Karpas-422 (cell line): ENCODE results near the gene PTPRD. TPM values are rescaled to one million over a fixed set of nuclear protein-coding genes. Genes with fewer than 3 reads are reported as not detected.
"Not testable (repeated sequence)": the region's sequence is repeated elsewhere in the genome, so short reads cannot be mapped to it uniquely, and the experiment has no call there.

Experiments
- DNase-seq: peaks from one replicate; pipeline ENCODE4 v3.0.0-alpha.2; 2015
- H2AFZ ChIP-seq: fragments of 200-600 bp; sonication (generic); 2 replicates; pipeline ENCODE4 v1.6.1; 2014; ENCODE audit warnings: antibody characterized with exemption, low read length, mixed read lengths
- H3K27ac ChIP-seq: fragments of 200-600 bp; sonication (generic); 2 replicates; pipeline ENCODE4 v1.5.1; 2014; ENCODE audit warnings: mild to moderate bottlenecking, low read length, moderate library complexity
- H3K27me3 ChIP-seq: fragments of 200-600 bp; sonication (generic); 2 replicates; pipeline ENCODE4 v1.6.1; 2014; ENCODE audit warnings: low read length, mixed read lengths
- H3K36me3 ChIP-seq: fragments of 200-600 bp; sonication (generic); 2 replicates; pipeline ENCODE4 v1.6.1; 2014; ENCODE audit warnings: low read length, mixed read lengths; ENCODE audit not compliant: insufficient read depth
- H3K4me1 ChIP-seq: fragments of 200-600 bp; sonication (generic); 2 replicates; pipeline ENCODE4 v1.6.1; 2014; ENCODE audit warnings: mild to moderate bottlenecking, low read length, mixed read lengths
- H3K4me2 ChIP-seq: fragments of 200-600 bp; sonication (generic); 2 replicates; pipeline ENCODE4 v1.6.1; 2014; ENCODE audit warnings: low read length, low read depth, mild to moderate bottlenecking; ENCODE audit not compliant: poor library complexity, severe bottlenecking
- H3K4me3 ChIP-seq: fragments of 200-600 bp; sonication (generic); 2 replicates; pipeline ENCODE4 v1.5.1; 2014; ENCODE audit warnings: mild to moderate bottlenecking, antibody characterized with exemption, low read length, mixed read lengths
- H3K79me2 ChIP-seq: fragments of 200-600 bp; sonication (generic); 2 replicates; pipeline ENCODE4 v1.6.1; 2014; ENCODE audit warnings: mild to moderate bottlenecking, low read length, mixed read lengths
- H3K9ac ChIP-seq: fragments of 200-600 bp; sonication (generic); 2 replicates; pipeline ENCODE4 v1.6.0; 2014; ENCODE audit warnings: low read length
- H3K9me2 ChIP-seq: fragments of 200-600 bp; sonication (generic), shearing (Covaris generic); replicated peaks from 2 replicates; pipeline ENCODE4 v1.6.0; 2014; ENCODE audit warnings: mild to moderate bottlenecking, low read length, moderate library complexity; ENCODE audit not compliant: insufficient read depth
- H3K9me3 ChIP-seq: fragments of 300-700, 200-600 bp; sonication (generic); 2 replicates; pipeline ENCODE4 v1.6.1; 2014; ENCODE audit warnings: low read length, mixed read lengths
- H4K20me1 ChIP-seq: fragments of 200-600 bp; sonication (generic); 2 replicates; pipeline ENCODE4 v1.6.1; 2014; ENCODE audit warnings: mild to moderate bottlenecking, antibody characterized with exemption, low read length, low read depth; ENCODE audit not compliant: insufficient read depth
- total RNA-seq: library from RNA; depleted of rRNA; stranded (reverse); fragments of >200 nt; shearing (Covaris generic); gene quantifications from 2 replicates; pipeline ENCODE4 v1.2.3, GENCODE V29; 2014; ENCODE audit warnings: low replicate concordance

The PTPRD gene
- total RNA-seq, 1 experiment from 2014 or later, result 0.63 TPM

DNA sequence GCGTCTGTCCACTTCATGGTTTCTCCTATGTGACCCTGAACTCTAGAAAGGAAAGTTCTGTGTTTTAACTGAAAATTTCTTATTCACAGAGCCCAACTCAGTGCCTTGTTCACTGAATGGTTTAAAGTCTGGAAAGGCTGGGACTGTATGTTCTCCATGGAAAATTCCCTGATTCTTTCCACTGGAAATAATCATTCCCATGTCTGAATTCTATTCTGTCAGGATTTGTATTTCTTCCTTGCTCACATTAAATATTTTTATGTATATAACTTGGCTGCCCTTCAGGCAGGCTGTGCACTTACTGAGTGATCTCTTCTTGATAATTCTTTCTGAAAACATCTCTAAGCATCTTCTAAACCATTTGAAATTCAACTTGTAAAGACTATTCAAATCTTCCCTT, 1686.3 kb downstream of the PTPRD start:
- Histone ChIP-seq H2AFZ (no peak overlapping the region), H3K79me2 (no peaks in the 10 kb centered on the region), H3K4me3 (no peak overlapping the region), H3K4me1 (no peaks in the 10 kb centered on the region), H4K20me1 (no peaks in the 10 kb centered on the region), H3K27ac (no peak overlapping the region), H3K27me3 (no peaks in the 10 kb centered on the region), H3K9me2 (no peaks in the 10 kb centered on the region), H3K4me2 (no peak overlapping the region), H3K9ac (no peak overlapping the region), H3K36me3 (no peaks in the 10 kb centered on the region), H3K9me3 (peaks cover 12% of the 10 kb centered on the region)
- no peak for DNase-seq

GRCh38 chr9:8924562-8924961, 1688.2 kb downstream of the PTPRD start:
- Histone ChIP-seq H4K20me1 (no peaks in the 10 kb centered on the region), H2AFZ (no peak overlapping the region), H3K9ac (no peak overlapping the region), H3K79me2 (no peaks in the 10 kb centered on the region), H3K27me3 (no peaks in the 10 kb centered on the region), H3K4me2 (no peak overlapping the region), H3K4me1 (no peaks in the 10 kb centered on the region), H3K9me3 (peaks cover 13% of the 10 kb centered on the region), H3K36me3 (no peaks in the 10 kb centered on the region), H3K4me3 (no peak overlapping the region), H3K27ac (no peak overlapping the region), H3K9me2 (no peaks in the 10 kb centered on the region)
- no peak for DNase-seq

GRCh38 chr9:8920478-8921183, 1692.2 kb downstream of the PTPRD start:
- not testable (repeated sequence) for H2AFZ ChIP-seq, H3K27ac ChIP-seq, H3K27me3 ChIP-seq, H3K4me2 ChIP-seq, H3K4me1 ChIP-seq, H3K9ac ChIP-seq, H4K20me1 ChIP-seq, H3K79me2 ChIP-seq, H3K36me3 ChIP-seq, H3K4me3 ChIP-seq, H3K9me2 ChIP-seq, DNase-seq
- H3K9me3 ChIP-seq, result peaks cover 14% of the 10 kb centered on the region

DNA sequence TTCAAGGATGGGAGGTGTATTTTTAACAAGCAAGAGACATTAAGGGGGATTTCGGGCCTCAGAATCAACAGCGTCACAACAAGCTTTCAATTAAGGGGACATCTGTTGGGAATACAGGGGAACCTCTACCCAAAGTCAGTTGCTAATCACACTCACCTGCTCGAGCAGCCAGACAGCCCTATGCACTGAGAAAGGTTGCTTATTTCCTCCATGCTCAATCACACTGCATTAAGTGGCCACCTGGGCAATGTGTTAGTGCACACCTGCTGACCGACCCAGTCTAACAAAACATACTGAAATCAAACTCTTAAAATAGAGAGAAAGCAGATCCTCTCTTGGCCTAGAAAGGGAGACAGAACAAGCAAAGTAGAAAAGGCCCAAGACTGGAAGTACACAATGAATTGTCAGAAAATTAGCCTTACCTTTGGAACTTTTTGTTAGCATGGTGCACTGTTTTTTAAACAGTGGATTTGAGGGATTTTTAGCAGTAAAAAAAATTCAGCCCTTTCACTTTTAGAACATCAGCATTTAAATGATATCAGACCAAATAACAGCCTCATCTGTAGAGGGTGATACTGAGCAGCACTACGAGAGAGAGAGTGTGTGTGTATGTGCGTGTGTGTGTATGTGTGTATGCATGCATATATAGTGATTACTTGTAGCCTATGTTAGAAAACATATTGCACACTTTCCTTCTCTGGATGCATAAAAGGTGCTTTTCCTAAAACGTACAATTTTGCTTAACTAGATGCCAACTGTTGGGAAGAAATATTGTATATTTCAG, 1694.7 kb downstream of the PTPRD start:
- no peaks in the 10 kb centered on the region for H3K9me2 ChIP-seq
- H3K79me2 ChIP-seq, result no peaks in the 10 kb centered on the region
- no peaks in the 10 kb centered on the region for H3K4me1 ChIP-seq
- H4K20me1 ChIP-seq, result no peaks in the 10 kb centered on the region
- no peak overlapping the region for H2AFZ ChIP-seq
- H3K9ac ChIP-seq, result no peak overlapping the region
- H3K4me3 ChIP-seq, result no peak overlapping the region
- H3K27ac ChIP-seq, result no peak overlapping the region
- no peaks in the 10 kb centered on the region for H3K27me3 ChIP-seq
- H3K36me3 ChIP-seq, result no peaks in the 10 kb centered on the region
- DNase-seq, result no peak
- H3K9me3 ChIP-seq, result peaks cover 11% of the 10 kb centered on the region
- H3K4me2 ChIP-seq, result no peak overlapping the region

DNA sequence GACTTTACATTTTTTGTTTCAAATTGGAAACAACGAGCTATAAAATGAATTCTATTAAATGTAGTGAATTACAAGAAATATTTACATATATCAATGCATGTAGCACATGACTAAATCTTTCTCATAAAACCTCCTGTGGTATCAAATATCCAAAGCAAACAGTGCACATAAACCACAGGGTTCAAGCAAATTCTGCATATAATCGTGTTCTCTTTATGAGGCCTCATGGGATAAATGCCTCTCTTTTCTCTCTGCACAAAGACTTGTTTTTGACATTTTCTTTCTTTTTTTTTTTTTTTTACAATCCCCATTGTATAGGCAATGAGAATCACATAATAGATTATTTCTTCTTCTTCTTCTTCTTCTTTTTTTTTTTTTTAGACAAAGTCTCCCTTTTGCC, 1696.0 kb downstream of the PTPRD start:
- no peak overlapping the region for H3K4me3 ChIP-seq
- H3K36me3 ChIP-seq, result no peaks in the 10 kb centered on the region
- peaks cover 10% of the 10 kb centered on the region for H3K9me3 ChIP-seq
- no peaks in the 10 kb centered on the region for H3K79me2 ChIP-seq
- H3K27ac ChIP-seq, result no peak overlapping the region
- H4K20me1 ChIP-seq, result no peaks in the 10 kb centered on the region
- no peaks in the 10 kb centered on the region for H3K27me3 ChIP-seq
- no peak overlapping the region for H2AFZ ChIP-seq
- no peak overlapping the region for H3K4me2 ChIP-seq
- no peaks in the 10 kb centered on the region for H3K4me1 ChIP-seq
- DNase-seq, result no peak
- H3K9ac ChIP-seq, result no peak overlapping the region
- H3K9me2 ChIP-seq, result no peaks in the 10 kb centered on the region

DNA sequence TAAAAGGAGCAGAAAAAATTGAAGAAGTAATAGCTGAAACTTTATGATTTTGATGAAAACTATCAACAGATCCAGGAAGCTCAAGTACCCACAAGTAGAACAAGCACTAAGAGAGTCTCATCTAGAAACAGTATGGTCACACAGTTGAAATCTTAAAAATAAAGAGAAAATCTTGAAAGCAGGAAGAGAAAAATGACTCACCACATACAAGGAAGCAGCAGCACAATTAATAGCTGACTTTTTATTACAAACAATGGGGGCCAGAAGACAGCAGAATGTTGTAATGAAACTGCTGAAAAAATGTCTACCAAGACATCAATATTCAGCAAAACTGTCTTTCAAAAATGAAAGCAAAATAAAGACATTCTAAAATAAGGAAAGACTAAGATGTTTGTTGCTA, 1704.9 kb downstream of the PTPRD start:
- no peak overlapping the region for H3K4me3 ChIP-seq
- no peaks in the 10 kb centered on the region for H3K79me2 ChIP-seq
- no peak overlapping the region for H3K4me2 ChIP-seq
- no peak for DNase-seq
- no peaks in the 10 kb centered on the region for H3K9me2 ChIP-seq
- H3K27ac ChIP-seq, result no peak overlapping the region
- H3K36me3 ChIP-seq, result no peaks in the 10 kb centered on the region
- peaks cover 4% of the 10 kb centered on the region; the same call in 1 of the 2 replicates for H3K9me3 ChIP-seq
- H2AFZ ChIP-seq, result no peak overlapping the region
- H3K9ac ChIP-seq, result no peak overlapping the region
- no peaks in the 10 kb centered on the region for H4K20me1 ChIP-seq
- H3K4me1 ChIP-seq, result no peaks in the 10 kb centered on the region
- H3K27me3 ChIP-seq, result no peaks in the 10 kb centered on the region

DNA sequence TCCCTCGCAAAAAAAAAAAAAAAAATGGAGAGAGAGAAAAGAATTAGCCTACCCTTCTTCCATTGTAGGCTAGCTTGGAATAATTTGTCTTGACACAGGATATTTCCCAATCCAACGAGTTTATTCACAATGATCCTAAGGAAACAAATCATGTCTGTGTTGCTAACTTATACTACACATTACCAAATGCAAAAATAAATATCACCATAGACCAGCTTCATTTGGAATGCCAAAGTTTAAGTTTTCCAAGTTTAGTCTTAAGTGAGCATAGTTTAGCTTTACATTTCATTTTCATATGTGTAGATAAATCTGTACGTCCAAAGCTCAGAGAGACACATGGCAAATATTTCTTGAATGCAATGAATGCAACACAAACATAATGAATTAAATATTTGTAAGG, 1707.1 kb downstream of the PTPRD start:
- H3K27me3 ChIP-seq, result no peaks in the 10 kb centered on the region
- H3K79me2 ChIP-seq, result no peaks in the 10 kb centered on the region
- H2AFZ ChIP-seq, result no peak overlapping the region
- DNase-seq, result no peak
- no peaks in the 10 kb centered on the region for H4K20me1 ChIP-seq
- H3K9me3 ChIP-seq, result peaks cover 7% of the 10 kb centered on the region; the same call in 1 of the 2 replicates
- H3K9ac ChIP-seq, result no peak overlapping the region
- H3K4me2 ChIP-seq, result no peak overlapping the region
- no peaks in the 10 kb centered on the region for H3K36me3 ChIP-seq
- no peaks in the 10 kb centered on the region for H3K4me1 ChIP-seq
- H3K27ac ChIP-seq, result no peak overlapping the region
- H3K9me2 ChIP-seq, result no peaks in the 10 kb centered on the region
- H3K4me3 ChIP-seq, result no peak overlapping the region

- no peaks in the 10 kb centered on the region for H3K79me2 ChIP-seq
- no peak overlapping the region for H3K4me2 ChIP-seq
- H4K20me1 ChIP-seq, result no peaks in the 10 kb centered on the region
- no peak overlapping the region for H2AFZ ChIP-seq
- no peaks in the 10 kb centered on the region for H3K27me3 ChIP-seq
- no peak overlapping the region for H3K4me3 ChIP-seq
- no peaks in the 10 kb centered on the region for H3K4me1 ChIP-seq
- DNase-seq, result no peak
- no peaks in the 10 kb centered on the region for H3K36me3 ChIP-seq
- no peak overlapping the region for H3K9ac ChIP-seq
- H3K9me3 ChIP-seq, result peaks cover 7% of the 10 kb centered on the region; the same call in 1 of the 2 replicates
- no peaks in the 10 kb centered on the region for H3K9me2 ChIP-seq
- no peak overlapping the region for H3K27ac ChIP-seq
These were observed 1707.9 kb downstream of the PTPRD start for GRCh38 chr9:8904771-8905515.
